ENCODE results near the gene NUP93.

- TF ChIP-seq YY1 (IDR thresholded peaks at IDR 0.05; ENCODE audit: insufficient read depth, insufficient read length): no peak
- no peak for TF ChIP-seq ZNF274 (IDR thresholded peaks at IDR 0.05; ENCODE audit: low read depth, low read length)
- TF ChIP-seq SUZ12 (IDR thresholded peaks at IDR 0.05; ENCODE audit: extremely low read depth, insufficient read depth, insufficient read length): no peak
Observed at GRCh38 chr16:56684256-56684925, 45.5 kb upstream of the NUP93 start.
